ENCODE data around the gene NHERF1.

GRCh38 chr17:74728702-74729075 is 19.7 kb upstream of the NHERF1 start:
- TF ChIP-seq POLR2A (IDR thresholded peaks at IDR 0.05) (no peak), CTCF (IDR thresholded peaks at IDR 0.05) (no peak), POLR2AphosphoS5 (IDR thresholded peaks at IDR 0.05) (no peak)

All from gastroesophageal sphincter (tissue), 3 donors.